NB4 (cell line): ENCODE measurements around the gene KIF18B.

Experiments used
- DNase-seq: peaks from one replicate; pipeline ENCODE4 v3.0.0; 2010; ENCODE audit warnings: low read depth
- H3K4me3 ChIP-seq: one replicate; pipeline ENCODE4 v1.5.1; 2011; ENCODE audit warnings: mild to moderate bottlenecking, low read depth, low read length, moderate library complexity
- CTCF ChIP-seq: IDR thresholded peaks from one replicate; pipeline ENCODE4 v1.5.1; 2012; ENCODE audit warnings: low read depth, low read length
- MYC ChIP-seq: IDR thresholded peaks from 2 replicates; pipeline ENCODE4 v1.6.1; 2011; ENCODE audit warnings: low read depth, low read length
- POLR2A ChIP-seq: IDR thresholded peaks from 2 replicates; pipeline ENCODE4 v1.6.1; 2011; ENCODE audit warnings: mild to moderate bottlenecking; ENCODE audit not compliant: insufficient read length; ENCODE audit errors: extremely low read depth
- TF ChIP-seq, protein P1 (sequence below): IDR thresholded peaks from 2 replicates; pipeline ENCODE4 v1.6.1; 2011; ENCODE audit warnings: low read depth, low read length

KIF18B gene

GRCh38 chr17:44960691-44961090 is 13.1 kb upstream of the KIF18B start:
- DNase-seq, result no peak
- no peak for TF ChIP-seq CTCF
- TF ChIP-seq MYC, result no peak
- no peak for TF ChIP-seq POLR2A
- TF ChIP-seq, protein P1, sequence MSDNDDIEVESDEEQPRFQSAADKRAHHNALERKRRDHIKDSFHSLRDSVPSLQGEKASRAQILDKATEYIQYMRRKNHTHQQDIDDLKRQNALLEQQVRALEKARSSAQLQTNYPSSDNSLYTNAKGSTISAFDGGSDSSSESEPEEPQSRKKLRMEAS, result no peak
- no peak overlapping the region for H3K4me3 ChIP-seq

DNA sequence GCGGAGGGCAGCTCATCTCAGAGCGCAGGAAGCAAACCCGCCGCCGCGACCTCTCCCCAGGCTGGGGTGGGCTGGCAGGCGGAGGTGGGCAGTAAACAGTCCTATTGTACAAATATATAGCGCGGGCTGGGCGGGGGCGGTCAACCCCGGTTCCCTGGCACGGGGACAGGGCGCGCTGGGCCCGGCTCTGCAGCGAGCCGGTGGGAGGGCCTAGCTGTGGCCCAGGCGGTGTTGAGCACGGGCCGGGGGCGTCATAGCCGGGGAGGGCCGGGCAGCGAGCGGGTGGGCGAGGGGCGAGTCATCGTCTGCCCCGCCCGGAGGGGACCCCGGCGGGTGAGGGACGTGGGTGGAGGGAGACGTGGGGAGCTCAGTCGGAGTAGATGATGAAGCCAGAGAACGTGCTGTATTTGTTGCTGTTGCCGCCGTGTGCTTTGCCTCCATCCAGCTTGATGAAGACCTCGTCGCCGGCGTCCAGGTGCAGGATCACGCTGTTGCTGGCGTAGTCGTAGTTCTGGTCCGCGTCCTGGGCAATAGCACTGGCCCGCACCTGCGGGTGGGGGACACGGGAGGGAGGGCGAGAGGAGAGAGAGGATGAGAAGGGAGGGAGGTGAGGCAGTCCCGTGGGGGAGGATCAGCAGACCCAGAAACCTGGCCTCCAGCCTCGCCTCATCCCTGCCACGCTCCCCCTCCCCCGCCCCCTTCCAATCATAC is 12.4 kb upstream of the KIF18B start:
- TF ChIP-seq MYC (no peak), POLR2A (no peak), CTCF (no peak)
- TF ChIP-seq, protein P1, result no peak
- no peak for DNase-seq
- H3K4me3 ChIP-seq, result no peak overlapping the region

DNA sequence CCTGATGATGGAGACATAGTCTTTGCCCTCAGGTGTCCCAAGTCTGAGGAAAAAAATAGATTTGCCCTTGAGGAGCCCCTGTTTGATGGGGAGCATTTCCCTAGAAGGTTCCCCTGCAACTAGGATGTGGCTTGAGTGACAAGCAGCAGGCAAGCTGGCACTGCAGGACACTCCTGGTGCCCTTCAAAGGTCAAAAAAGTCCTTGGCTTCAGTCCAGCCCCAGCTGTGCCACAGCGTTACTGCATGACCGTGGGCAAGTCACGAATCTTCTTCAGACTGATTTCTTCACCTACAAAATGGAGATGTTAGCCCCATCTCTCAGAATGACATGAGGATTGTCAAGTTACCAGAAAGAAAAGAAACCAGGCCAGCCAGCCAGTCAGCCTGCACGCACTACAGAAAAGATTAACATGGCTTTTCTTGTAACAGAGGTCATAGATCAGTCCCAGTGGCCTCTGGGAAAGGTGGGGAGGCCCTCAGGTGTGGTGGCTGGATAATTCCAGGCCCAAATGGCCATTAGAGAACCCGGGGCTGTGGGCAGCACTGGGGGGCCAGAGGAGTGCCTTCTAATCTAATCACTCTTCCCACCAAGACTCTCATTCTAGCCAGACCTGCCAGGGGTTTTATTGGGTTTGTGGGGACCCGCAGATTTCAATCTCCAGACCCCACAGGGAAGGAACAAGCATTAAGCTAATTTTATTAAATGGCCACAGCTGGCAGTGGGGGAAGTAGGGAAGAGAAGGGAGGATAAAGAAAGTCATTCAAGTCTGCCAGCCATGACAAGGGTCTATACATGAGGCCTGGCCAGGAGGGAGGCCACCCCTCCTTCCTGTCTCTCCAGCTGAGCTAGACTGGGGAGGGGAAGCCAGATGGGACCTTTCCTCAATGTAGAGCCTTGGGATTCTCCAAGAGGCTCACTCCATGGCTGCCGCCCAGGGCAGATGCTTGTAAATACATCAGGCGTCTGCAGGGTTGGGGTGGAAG is 9.7 kb upstream of the KIF18B start:
- H3K4me3 ChIP-seq, result no peak overlapping the region
- no peak for DNase-seq

GRCh38 chr17:44955674-44956425 is 8.3 kb upstream of the KIF18B start:
- TF ChIP-seq POLR2A (no peak), CTCF (no peak), MYC (no peak)
- TF ChIP-seq, protein P1, result no peak
- no peak overlapping the region for H3K4me3 ChIP-seq
- DNase-seq, result no peak

More for the DNA sequence above, 9.7 kb upstream of the KIF18B start:
- TF ChIP-seq MYC (no peak), CTCF (no peak)

DNA sequence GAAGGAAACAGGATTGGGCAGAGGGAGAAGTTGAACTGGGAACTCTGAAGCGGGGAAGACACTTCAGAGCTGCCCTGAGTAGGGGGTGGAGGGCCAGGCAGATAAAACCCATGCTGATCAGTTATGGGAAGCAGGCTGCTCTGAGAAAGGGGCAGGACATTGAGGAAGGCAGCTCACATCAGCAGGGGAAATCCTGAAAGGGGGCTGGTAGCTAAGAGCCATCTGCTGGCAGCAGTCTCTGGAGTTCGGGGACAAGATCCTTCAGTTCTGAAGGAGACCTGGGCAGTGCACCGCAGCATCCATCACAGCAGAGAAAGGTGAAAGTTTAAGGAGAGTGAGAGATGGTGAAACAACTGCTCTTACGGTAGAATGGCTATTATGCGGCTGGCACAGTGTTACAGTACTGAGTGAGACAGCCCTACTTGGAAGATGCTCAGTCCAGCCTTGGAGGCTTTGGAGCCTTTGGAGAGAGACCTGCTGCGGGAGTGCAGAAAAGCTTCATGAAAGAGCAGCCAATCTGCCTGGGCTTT is 5.4 kb upstream of the KIF18B start:
- no peak for DNase-seq
- H3K4me3 ChIP-seq, result no peak overlapping the region
- TF ChIP-seq POLR2A (no peak), CTCF (no peak), MYC (no peak)
- TF ChIP-seq, protein P1, result no peak
